OCI-LY7 (cell line): ENCODE data around the gene PPFIA3. TPM values are rescaled to one million over a fixed set of nuclear protein-coding genes. Genes with fewer than 3 reads are reported as not detected.
"Not testable (repeated sequence)": the region's sequence is repeated elsewhere in the genome, so short reads cannot be mapped to it uniquely, and the experiment has no call there.

Experiments
- BruUV-seq: library from RNA; stranded (reverse); fragments of 400-500 nt; replicated peaks from 2 replicates; lab custom pipeline; 2021; lab: Mats Ljungman, UMichigan
- CTCF ChIA-PET: fragments of 300-600 bp; sonication (Branson Sonifier 250); formaldehyde crosslinking; loops from one replicate; lab custom pipeline; 2022; ENCODE audit warnings: antibody characterized with exemption; ENCODE audit not compliant: unreplicated experiment; lab: Charles Lee
- POLR2A ChIA-PET: fragments of 300-600 bp; sonication (Branson Sonifier 250); formaldehyde crosslinking; loops from one replicate; lab custom pipeline; 2022; ENCODE audit warnings: antibody characterized with exemption; lab: Charles Lee
- DNase-seq: peaks from one replicate; pipeline ENCODE4 v3.0.0-alpha.2; 2015; ENCODE audit warnings: low spot score
- H2AFZ ChIP-seq: fragments of 200-600 bp; sonication (generic), shearing (Covaris generic); 2 replicates; pipeline ENCODE4 v1.6.1; 2014; ENCODE audit warnings: mild to moderate bottlenecking, antibody characterized with exemption, low read length, moderate library complexity
- H3K27ac ChIP-seq: fragments of 200-600 bp; sonication (generic); 2 replicates; pipeline ENCODE4 v1.5.1; 2014; ENCODE audit warnings: mixed run types, low read depth, mild to moderate bottlenecking, moderate library complexity, low read length, inconsistent platforms; ENCODE audit not compliant: poor library complexity, severe bottlenecking
- H3K36me3 ChIP-seq: fragments of 200-600 bp; sonication (generic); 2 replicates; pipeline ENCODE4 v1.6.1; 2014; ENCODE audit warnings: mild to moderate bottlenecking, antibody characterized with exemption, low read length, moderate library complexity, mixed read lengths; ENCODE audit not compliant: insufficient read depth
- H3K4me1 ChIP-seq: fragments of 200-600 bp; sonication (generic); 2 replicates; pipeline ENCODE4 v1.5.1; 2014; ENCODE audit warnings: mild to moderate bottlenecking, low read length; ENCODE audit not compliant: insufficient read depth, poor library complexity, severe bottlenecking
- H3K4me2 ChIP-seq: fragments of 200-600 bp; sonication (generic); 2 replicates; pipeline ENCODE4 v1.6.1; 2014; ENCODE audit warnings: mild to moderate bottlenecking, low read length
- H3K4me3 ChIP-seq: fragments of 200-600 bp; sonication (generic); 2 replicates; pipeline ENCODE4 v1.5.1; 2014; ENCODE audit warnings: mild to moderate bottlenecking, low read depth, low read length; ENCODE audit not compliant: poor library complexity, severe bottlenecking
- H3K79me2 ChIP-seq: fragments of 200-600 bp; sonication (generic); 2 replicates; pipeline ENCODE4 v1.6.1; 2016; ENCODE audit warnings: low read depth, mild to moderate bottlenecking, low read length, moderate library complexity, mixed read lengths; ENCODE audit not compliant: insufficient read depth
- H3K9me2 ChIP-seq: fragments of 200-600 bp; sonication (generic); 2 replicates; pipeline ENCODE4 v1.6.1; 2016; ENCODE audit warnings: mild to moderate bottlenecking, low read length, mixed read lengths; ENCODE audit not compliant: insufficient read depth
- H3K9me3 ChIP-seq: fragments of 200-600 bp; sonication (generic); 2 replicates; pipeline ENCODE4 v1.6.1; 2014; ENCODE audit warnings: mild to moderate bottlenecking, mixed run types, low read length, mixed read lengths
- H4K20me1 ChIP-seq: fragments of 200-600 bp; sonication (generic); 2 replicates; pipeline ENCODE4 v1.6.1; 2014; ENCODE audit warnings: mild to moderate bottlenecking, antibody characterized with exemption, low read length, moderate library complexity, mixed read lengths; ENCODE audit not compliant: insufficient read depth
- CTCF ChIP-seq: fragments of 200-600 bp; sonication (generic); conservative IDR thresholded peaks from 2 replicates; pipeline ENCODE4 v1.5.1; 2014; ENCODE audit warnings: mild to moderate bottlenecking, antibody characterized with exemption, low read length, moderate library complexity, mixed read lengths
- EZH2phosphoT487 ChIP-seq: fragments of 200-600 bp; sonication (generic); IDR thresholded peaks from 2 replicates; pipeline ENCODE4 v1.6.1; 2018; ENCODE audit warnings: low read depth, borderline replicate concordance, mild to moderate bottlenecking, mixed run types, antibody characterized with exemption, low read length, moderate library complexity, mixed read lengths
- intact Hi-C: fragments of 100-400 bp; cut with micrococcal nuclease; formaldehyde crosslinking; loops from one replicate; pipeline ENCODE4 v1.10.0; 2022; ENCODE audit not compliant: unreplicated experiment
- total RNA-seq, 2 experiments: library from RNA; depleted of rRNA in 1 of 2; stranded (reverse); fragments of >200 nt in 1 of 2; shearing (Covaris generic) in 1 of 2; gene quantifications; 2 replicates each; pipeline ENCODE4 v1.2.3, GENCODE V29; 2014 to 2022

PPFIA3 gene
- total RNA-seq, 2 experiments from 2014 or later: 17.8 to 21.2 TPM

- H3K4me1 ChIP-seq: peaks cover 17% of the 10 kb centered on the region
- POLR2A ChIA-PET: no interaction called here
- TF ChIP-seq EZH2phosphoT487: no peak
- no peak for TF ChIP-seq CTCF
- no peaks in the 10 kb centered on the region for H4K20me1 ChIP-seq
- H2AFZ ChIP-seq: no peak overlapping the region
- H3K4me2 ChIP-seq: no peak overlapping the region
- no peaks in the 10 kb centered on the region for H3K9me3 ChIP-seq
- no peak overlapping the region for H3K4me3 ChIP-seq
- no peaks in the 10 kb centered on the region for H3K36me3 ChIP-seq
- no peaks in the 10 kb centered on the region for H3K79me2 ChIP-seq
- intact Hi-C loops: loop anchor here (5.0 kb wide), 1 partner anchor 547 kb away; no protein-coding TSS in a partner anchor
- no peaks in the 10 kb centered on the region for H3K9me2 ChIP-seq
- no TSS peak for BruUV-seq
- H3K27ac ChIP-seq: no peak overlapping the region
- CTCF ChIA-PET: no interaction called here
- DNase-seq: no peak
These were observed 5.8 kb downstream of the PPFIA3 start for GRCh38 chr19:49125025-49125731.

- Histone ChIP-seq H4K20me1 (no peaks in the 10 kb centered on the region), H3K4me2 (no peak overlapping the region), H3K4me1 (peaks cover 16% of the 10 kb centered on the region), H2AFZ (no peak overlapping the region), H3K9me3 (no peaks in the 10 kb centered on the region), H3K27ac (no peak overlapping the region), H3K4me3 (no peak overlapping the region), H3K36me3 (no peaks in the 10 kb centered on the region), H3K79me2 (no peaks in the 10 kb centered on the region), H3K9me2 (no peaks in the 10 kb centered on the region)
- intact Hi-C loops: loop anchor here (5.0 kb wide), 1 partner anchor 546 kb away; no protein-coding TSS in a partner anchor
- POLR2A ChIA-PET: no interaction called here
- CTCF ChIA-PET: no interaction called here
- BruUV-seq: no TSS peak
- TF ChIP-seq EZH2phosphoT487: no peak
- TF ChIP-seq CTCF: no peak
- no peak for DNase-seq
These were observed 7.2 kb downstream of the PPFIA3 start for GRCh38 chr19:49126575-49126974.

- not testable (repeated sequence) for H3K4me2 ChIP-seq, H3K9me3 ChIP-seq, DNase-seq, BruUV-seq, H3K9me2 ChIP-seq, H3K27ac ChIP-seq, H3K79me2 ChIP-seq, H3K4me3 ChIP-seq, H4K20me1 ChIP-seq, H2AFZ ChIP-seq, H3K36me3 ChIP-seq
- ChIA-PET POLR2A (interaction anchor here (0.6 kb wide), 1 partner anchor 11 kb away, joined by 5 read pairs; no protein-coding TSS in a partner anchor), CTCF (interaction anchor here (0.6 to 0.7 kb wide), 3 partner anchors 9 to 291 kb away, joined by 4 to 5 read pairs (median 4); no protein-coding TSS in a partner anchor)
- peaks cover 16% of the 10 kb centered on the region for H3K4me1 ChIP-seq
- intact Hi-C loops: loop anchor here (5.0 kb wide), 1 partner anchor 545 kb away; no protein-coding TSS in a partner anchor
These were observed 7.9 kb downstream of the PPFIA3 start for GRCh38 chr19:49127225-49127624.
